Measurements from ENCODE around the gene COL13A1. TPM values are rescaled to one million over a fixed set of nuclear protein-coding genes. Genes with fewer than 3 reads are reported as not detected.
A peak's percentile ranks its signal among the peaks of the same experiment; 100 is the strongest.

The COL13A1 gene
- 21.0 and 26.7 TPM in 2 replicates for polyA plus RNA-seq (2012; rRNA removed)
- 17.1 and 23.2 TPM in 2 replicates for polyA plus RNA-seq (2012; cell fraction: cytosol; rRNA removed)
- 37.4 and 37.6 TPM in 2 replicates for polyA plus RNA-seq (2012; cell fraction: nucleus; rRNA removed)

GRCh38 chr10:69801434-69802315 is at the start of gene COL13A1:
Gene COL13A1 (plus strand): TSS chr10:69801906. CDS start chr10:69802424, 518 bp downstream.
- 3% methylated on average over 46 of the region's 58 CpGs for WGBS (ENCODE audit: low lambda C conversion rate)
- peaks cover 3% of the 10 kb centered on the region for H3F3A ChIP-seq (replicated peaks; ENCODE audit: insufficient read depth)
- H2AFZ ChIP-seq (ENCODE audit: low read depth): peak within 1 kb of the TSS; percentile 85
- peak; percentile 65 for DNase-seq
- peak within 1 kb of the TSS; percentile 67 for H3K9ac ChIP-seq
- H3K27me3 ChIP-seq (ENCODE audit: insufficient read depth): 0 out of 2 replicates have a peak, but pooled peaks cover 1% of the 10 kb centered on the region
- CTCF ChIA-PET: interaction anchor here (0.5 to 15.4 kb wide), 36 partner anchors 9 to 393 kb away, joined by 3 to 160 read pairs (median 4); no protein-coding TSS in a partner anchor
- H3K27ac ChIP-seq (ENCODE audit: low read depth in 2 of 2, low read length in 1 of 2): no peak within 1 kb of the TSS
- no peaks in the 10 kb centered on the region for H3K9me3 ChIP-seq
- H3K4me1 ChIP-seq (ENCODE audit: control insufficient read depth in 1 of 2, insufficient read depth in 2 of 2, low read depth in 1 of 2, low read length in 1 of 2): peaks cover 1 to 19% of the 10 kb centered on the region in 2 experiments; a peak in 3 of 4 replicates
- H3K79me2 ChIP-seq (ENCODE audit: insufficient read depth): peaks cover 34% of the 10 kb centered on the region; the same call in 1 of the 2 replicates
- POLR2A ChIA-PET: no interaction called here
- TF ChIP-seq EZH2phosphoT487 (IDR thresholded peaks at IDR 0.05; ENCODE audit: borderline replicate concordance, low read depth): no peak
- peak; percentile 61 for TF ChIP-seq MAX (IDR thresholded peaks at IDR 0.05; ENCODE audit: low read depth)
- no peak for TF ChIP-seq MEF2A (IDR thresholded peaks at IDR 0.05; ENCODE audit: borderline replicate concordance, low read depth)
- H3K9me2 ChIP-seq: no peaks in the 10 kb centered on the region
- no peaks in the 10 kb centered on the region for H4K20me1 ChIP-seq (ENCODE audit: insufficient read depth)
- peak within 1 kb of the TSS; percentile 59 to 84 for H3K4me3 ChIP-seq (ENCODE audit: low read depth in 2 of 2, low read length in 1 of 2)
- H3K4me2 ChIP-seq: peak within 1 kb of the TSS; percentile 90
- H3K36me3 ChIP-seq (replicated peaks in 1 of 2; ENCODE audit: control insufficient read depth in 1 of 2, insufficient read depth in 2 of 2, low read length in 1 of 2): no peaks in the 10 kb centered on the region

- H3K4me1 ChIP-seq (ENCODE audit: control insufficient read depth in 1 of 2, insufficient read depth in 2 of 2, low read depth in 1 of 2, low read length in 1 of 2): peaks cover 11 to 20% of the 10 kb centered on the region in 2 experiments; a peak in 3 of 4 replicates
- no peak overlapping the region for H3K4me3 ChIP-seq (ENCODE audit: low read depth in 2 of 2, low read length in 1 of 2)
- no peaks in the 10 kb centered on the region for H3K36me3 ChIP-seq (replicated peaks in 1 of 2; ENCODE audit: control insufficient read depth in 1 of 2, insufficient read depth in 2 of 2, low read length in 1 of 2)
- no peaks in the 10 kb centered on the region for H3K79me2 ChIP-seq (ENCODE audit: insufficient read depth)
- H3K27me3 ChIP-seq (ENCODE audit: insufficient read depth): no peaks in the 10 kb centered on the region
- H3F3A ChIP-seq (replicated peaks; ENCODE audit: insufficient read depth): peaks cover under 1% of the 10 kb centered on the region
- DNase-seq: no peak
- TF ChIP-seq YY1 (IDR thresholded peaks at IDR 0.05; ENCODE audit: low read depth) (no peak), GABPA (IDR thresholded peaks at IDR 0.05; ENCODE audit: low read depth) (no peak), TAF1 (IDR thresholded peaks at IDR 0.05; ENCODE audit: borderline replicate concordance, low read depth, low read length) (no peak), POLR2AphosphoS5 (IDR thresholded peaks at IDR 0.05; ENCODE audit: low read depth, low read length) (no peak), CTCF (IDR thresholded peaks at IDR 0.05) (no peak), IRF3 (IDR thresholded peaks at IDR 0.05; ENCODE audit: low read depth, low read length) (no peak), RCOR1 (IDR thresholded peaks at IDR 0.05; ENCODE audit: low read length) (no peak), USF1 (IDR thresholded peaks at IDR 0.05; ENCODE audit: borderline replicate concordance, low read depth) (no peak), TEAD4 (IDR thresholded peaks at IDR 0.05; ENCODE audit: borderline replicate concordance, insufficient read depth) (no peak), EP300 (IDR thresholded peaks at IDR 0.05; ENCODE audit: borderline replicate concordance in 1 of 2, low read depth in 1 of 2, low read length in 1 of 2) (no peak), ELF1 (IDR thresholded peaks at IDR 0.05) (no peak)
- H4K20me1 ChIP-seq (ENCODE audit: insufficient read depth): no peaks in the 10 kb centered on the region
- no peak overlapping the region for H3K4me2 ChIP-seq
- POLR2A ChIA-PET: no interaction called here
- WGBS (ENCODE audit: low lambda C conversion rate): 86% methylated on average over 7 of the region's 7 CpGs
- H3K9me2 ChIP-seq: no peaks in the 10 kb centered on the region
- CTCF ChIA-PET: interaction anchor here (1.5 to 2.8 kb wide), 2 partner anchors 36 to 162 kb away, joined by 4 to 11 read pairs; no protein-coding TSS in a partner anchor
- no peaks in the 10 kb centered on the region for H3K9me3 ChIP-seq
- no peak overlapping the region for H3K27ac ChIP-seq (ENCODE audit: low read depth in 2 of 2, low read length in 1 of 2)
- no peak overlapping the region for H2AFZ ChIP-seq (ENCODE audit: low read depth)
- no peak overlapping the region for H3K9ac ChIP-seq
Observed at GRCh38 chr10:69752479-69752878, 49.2 kb upstream of the COL13A1 start.

All from SK-N-SH (cell line).